Measurements from ENCODE around the gene MAD1L1.
"Not testable (repeated sequence)": the region's sequence is repeated elsewhere in the genome, so short reads cannot be mapped to it uniquely, and the experiment has no call there.

MAD1L1 gene

DNA sequence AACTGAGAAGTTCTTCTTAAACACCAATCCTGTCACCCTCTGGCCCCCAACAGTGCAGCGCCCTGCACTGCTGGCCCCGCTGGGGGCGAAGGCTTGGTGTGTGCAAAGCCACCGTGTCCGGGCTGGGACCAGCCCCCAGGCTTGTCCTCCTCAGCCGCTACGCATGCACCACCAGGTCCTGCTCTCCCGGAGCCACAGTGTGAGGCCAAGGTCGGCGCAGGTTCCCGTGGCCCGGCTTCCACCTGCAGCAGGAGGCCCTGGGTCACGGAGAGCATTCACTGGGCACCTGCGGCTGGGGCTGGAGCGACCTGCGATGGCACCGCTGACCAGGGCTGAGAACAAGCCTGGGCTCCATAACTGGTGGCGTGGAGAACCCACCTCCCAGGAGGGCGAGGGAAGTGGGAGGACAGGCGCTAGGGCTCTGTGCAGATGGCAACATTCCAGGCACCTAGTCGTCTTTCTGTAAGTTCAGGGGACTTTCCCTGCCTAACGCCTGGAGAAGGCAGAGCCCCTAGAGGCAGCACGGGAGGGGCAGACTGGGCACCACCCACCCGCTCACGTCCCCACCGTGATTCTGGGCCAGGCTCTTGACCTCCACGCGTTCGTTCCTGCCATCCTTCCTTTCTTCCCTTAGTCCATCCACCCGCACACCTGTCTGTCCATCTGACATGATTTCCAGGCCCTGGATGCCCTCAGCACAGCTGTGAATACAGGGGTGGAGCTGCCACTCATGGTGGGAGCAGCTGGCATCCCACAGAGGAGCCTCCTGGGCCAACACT is 291.1 kb downstream of the MAD1L1 start:
- no peak for DNase-seq (ENCODE audit: low spot score)

DNA sequence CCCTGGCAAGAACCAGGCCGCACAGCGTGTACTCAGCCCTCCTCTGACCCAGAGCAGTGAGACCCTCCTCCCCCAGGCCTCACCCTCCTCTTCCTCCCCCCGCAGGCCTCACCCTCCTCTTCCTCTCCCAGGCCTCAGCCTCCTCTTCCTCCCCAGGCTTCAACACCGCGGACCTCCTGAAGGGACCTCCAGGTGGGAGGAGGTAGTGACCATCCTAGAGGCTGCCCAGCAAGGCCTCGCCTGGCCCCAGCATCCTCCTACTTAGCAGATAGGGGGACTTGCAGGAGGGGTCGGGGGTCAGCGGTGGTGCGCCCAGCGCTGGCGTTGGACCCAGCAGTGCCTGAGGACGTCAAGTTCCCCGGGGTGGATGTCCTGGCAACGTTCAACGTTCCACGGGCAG is 291.9 kb downstream of the MAD1L1 start:
- no peak for DNase-seq (ENCODE audit: low spot score)

DNA sequence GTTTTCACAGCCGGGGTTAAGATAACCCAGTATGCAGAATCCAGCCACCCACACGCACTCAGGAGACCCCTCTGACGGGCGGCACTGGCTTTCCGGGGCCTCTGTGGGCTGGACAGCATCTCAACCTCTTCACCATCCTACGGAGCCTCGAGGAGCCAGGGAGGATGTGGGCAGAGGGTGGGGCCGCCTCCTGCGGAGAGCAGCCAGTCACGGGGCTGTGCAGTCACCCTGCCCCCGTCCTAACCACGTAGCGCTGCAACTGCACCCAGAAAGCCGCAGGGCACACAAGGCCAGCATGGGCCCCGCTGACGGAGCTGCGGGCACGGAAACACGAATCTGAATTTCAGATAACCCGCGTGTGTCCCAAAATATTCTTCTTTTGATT is 292.4 kb downstream of the MAD1L1 start:
- DNase-seq (ENCODE audit: low spot score): peak; percentile 22

DNA sequence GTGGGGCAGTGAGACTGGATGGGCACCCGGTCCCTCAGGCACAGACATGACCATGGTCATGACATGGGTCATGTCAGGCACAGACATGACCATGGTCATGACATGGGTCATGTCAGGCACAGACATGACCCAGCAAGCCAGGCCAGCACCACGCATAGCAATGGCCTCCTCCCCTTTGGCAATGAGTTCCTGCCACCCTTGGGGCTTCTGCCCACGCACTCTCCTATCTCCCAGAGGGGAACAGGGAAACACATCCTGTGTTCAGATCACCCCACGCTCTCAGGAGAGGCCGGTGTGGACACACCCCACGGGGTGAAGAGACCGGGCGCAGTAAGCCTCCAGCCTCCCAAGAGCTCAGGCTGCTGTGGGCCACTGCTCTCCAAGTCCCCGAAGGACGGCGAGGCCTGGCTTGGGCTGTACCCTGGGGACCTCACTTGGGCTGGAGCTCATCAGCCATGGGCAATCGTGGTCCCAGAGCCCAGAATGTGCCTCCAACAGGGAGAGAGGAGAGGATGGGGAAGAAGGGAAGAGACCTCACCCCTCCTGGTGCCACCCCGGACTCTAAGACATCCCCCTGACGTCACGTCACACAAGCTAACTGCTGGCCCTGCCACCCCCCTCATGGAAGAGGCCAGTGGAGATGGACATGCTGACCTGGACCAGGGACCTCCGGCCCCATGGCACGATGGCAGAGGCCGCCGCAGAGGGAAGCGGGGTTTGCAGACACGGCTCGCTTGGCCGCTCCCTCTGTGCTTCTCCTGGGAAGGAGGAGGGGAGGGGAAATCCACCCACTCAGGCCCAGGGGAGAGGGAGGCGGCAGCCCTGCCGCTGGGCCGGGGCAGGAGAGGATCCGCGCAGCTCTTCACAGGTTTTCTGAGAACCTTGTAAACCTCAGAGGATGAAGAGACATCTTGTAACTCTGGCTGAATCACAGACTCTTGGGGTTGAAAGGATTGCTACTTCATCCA is 293.0 kb downstream of the MAD1L1 start:
- DNase-seq (ENCODE audit: low spot score): no peak

DNA sequence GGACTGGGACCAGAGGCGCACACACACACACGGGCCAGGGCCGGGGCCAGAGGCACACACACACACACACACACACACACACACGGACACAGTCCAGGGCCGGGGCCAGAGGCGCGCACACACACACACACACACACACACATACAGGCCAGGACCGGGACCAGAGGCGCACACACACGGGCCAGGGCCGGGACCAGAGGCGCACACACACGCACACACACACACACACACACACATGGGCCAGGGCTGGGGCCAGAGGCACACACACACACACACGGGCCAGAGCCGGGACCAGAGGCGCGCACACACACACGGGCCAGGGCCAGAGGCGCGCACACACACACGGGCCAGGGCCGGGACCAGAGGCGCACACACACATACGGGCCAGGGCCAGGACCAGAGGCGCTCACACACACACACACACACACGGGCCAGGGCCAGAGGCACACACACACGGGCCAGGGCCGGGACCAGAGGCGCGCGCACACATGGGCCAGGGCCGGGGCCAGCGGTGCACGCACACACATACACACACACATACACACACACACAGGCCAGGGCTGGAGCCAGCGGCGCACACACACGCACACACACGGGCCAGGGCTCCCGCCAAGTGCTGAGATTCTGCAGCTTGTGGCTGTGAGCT is 293.8 kb downstream of the MAD1L1 start:
- DNase-seq (ENCODE audit: low spot score): no peak

DNA sequence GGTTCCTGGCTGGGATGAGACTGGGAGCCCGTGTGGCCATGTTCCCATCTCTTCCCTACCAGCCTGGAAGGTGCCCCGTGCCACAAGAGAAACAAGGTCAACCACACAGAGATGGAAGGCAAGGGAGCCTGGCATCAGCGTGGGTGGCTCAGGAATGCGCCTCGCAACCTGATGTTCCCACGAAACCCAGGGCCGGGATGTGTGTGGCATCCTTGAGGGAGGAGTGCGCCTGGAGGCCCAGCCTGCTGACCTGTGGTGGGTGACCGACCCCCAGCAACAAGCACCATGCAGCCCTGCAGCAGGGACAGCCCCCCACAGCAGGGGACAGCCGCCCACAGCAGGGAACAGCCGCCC is 295.5 kb downstream of the MAD1L1 start:
- DNase-seq (ENCODE audit: low spot score): no peak

DNA sequence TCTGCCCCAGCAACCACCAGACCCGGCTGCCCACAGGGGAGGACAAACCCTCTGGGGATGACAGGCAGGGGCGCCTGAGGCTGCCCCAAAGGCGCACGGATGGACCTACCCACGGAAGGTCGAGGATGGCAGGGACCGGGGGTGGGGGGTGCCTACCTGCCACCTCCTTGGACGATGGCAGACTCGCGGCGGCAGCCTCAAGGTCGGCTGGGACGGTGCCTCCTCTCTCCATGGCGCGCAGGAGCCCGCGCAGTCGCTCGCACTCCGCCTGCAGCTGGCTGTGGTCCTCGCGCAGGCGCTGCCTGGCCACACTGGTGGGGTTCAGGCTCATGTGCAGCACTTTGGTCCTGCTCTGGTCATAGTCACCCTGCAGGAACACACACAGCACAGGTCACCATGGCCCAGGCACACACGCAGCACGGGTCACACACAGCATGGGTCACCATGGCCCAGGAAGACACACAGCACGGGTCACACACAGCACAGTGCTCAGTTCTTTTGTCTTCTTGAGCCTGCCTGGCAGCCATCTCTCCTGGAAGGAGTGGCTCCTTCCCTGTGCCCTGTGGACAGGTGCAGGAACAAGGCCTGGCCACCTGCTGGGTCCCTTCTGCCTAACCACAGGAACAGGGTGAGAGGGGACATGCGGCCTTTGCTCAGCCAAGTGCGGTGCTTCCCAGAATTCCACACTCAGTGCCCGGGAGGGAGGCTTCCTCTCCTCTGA is 296.1 kb downstream of the MAD1L1 start:
- DNase-seq (ENCODE audit: low spot score): no peak

DNA sequence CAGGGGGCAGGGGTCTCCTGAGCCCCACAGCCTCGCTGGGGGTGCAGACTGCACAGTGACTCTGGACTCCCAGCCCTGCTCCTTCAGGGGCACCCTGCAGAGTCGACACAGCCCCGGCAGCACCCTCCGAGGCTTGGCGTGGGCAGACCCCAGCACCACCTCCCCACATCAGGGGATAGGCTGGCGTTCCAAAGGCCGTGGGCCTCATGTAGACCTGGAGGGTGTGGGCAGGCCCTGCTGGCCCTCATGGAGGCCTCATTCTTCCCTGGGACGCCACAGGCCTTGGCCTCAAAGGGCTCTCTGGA is 296.8 kb downstream of the MAD1L1 start:
- no peak for DNase-seq (ENCODE audit: low spot score)

DNA sequence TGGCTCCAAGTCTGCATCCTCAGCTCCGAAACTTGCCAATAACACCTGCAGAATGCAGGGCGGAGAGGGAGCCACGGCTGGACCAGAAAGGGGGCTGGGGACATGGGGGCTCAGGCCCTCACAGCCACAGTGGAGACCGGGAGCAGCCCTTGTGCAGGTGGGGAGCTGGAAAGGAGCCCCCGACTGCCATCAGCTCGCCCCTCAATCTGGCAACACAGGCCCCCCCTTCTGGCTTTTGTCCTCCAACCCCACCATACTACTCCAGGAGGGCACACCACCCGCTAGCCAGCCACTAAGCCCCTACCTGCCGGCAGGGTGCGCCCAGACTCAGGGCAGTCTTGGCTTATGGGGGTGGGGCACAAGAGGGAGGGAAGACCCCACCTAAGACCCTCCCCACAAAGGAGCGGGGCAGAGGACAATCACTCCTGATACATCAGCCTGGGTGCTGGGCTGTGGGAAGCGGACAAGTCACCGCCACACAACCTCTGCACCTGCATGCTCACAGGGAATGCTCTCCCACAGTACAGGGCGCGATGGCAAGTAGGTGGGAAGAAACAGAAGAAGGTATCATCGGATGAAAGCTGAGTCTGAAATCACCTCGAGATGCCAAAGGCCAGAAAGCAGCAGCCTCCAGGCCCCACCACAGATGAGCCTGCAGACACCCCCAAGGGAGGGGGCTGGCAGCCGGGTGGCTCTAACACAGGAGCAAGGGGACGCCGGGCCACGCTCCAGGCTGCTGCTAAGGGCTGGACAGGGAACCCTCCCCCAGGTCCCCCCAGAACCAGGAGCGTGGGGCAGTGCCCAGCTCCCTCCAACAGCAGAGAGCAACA is 297.4 kb downstream of the MAD1L1 start:
- no peak for DNase-seq (ENCODE audit: low spot score)

DNA sequence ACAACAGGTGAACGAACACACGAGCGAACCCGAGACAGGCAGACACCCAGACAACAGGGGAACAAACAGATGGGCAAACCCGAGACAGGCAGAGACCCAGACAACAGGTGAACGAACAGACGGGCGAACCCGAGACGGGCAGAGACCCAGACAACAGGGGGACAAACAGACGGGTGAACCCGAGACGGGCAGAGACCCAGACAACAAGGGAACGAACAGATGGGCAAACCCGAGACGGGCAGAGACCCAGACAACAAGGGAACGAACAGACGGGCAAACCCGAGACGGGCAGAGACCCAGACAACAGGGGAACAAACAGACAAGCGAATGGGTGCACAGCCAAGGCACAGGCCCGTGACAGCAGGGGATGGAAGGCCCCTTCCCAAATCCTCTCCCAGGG is 298.0 kb downstream of the MAD1L1 start:
- DNase-seq (ENCODE audit: low spot score): no peak

DNA sequence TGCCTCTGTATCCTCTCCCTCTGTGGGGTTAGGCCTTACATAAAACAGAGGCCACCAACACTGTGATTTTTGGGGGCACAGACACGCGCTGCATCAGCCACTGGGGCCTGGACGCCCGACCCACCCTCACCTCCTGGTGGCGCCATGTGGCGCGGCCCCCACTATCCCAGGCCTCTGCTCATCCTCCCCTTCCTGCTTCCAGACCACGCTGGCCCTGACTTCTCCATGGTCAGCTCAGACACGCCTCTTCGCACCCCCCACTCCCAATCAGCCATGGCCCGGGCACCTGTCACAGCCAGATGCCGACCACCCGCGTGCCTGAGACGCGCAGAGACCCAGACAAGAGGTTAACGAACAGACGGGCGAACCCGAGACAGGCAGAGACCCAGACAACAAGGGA is 298.7 kb downstream of the MAD1L1 start:
- DNase-seq (ENCODE audit: low spot score): no peak

DNA sequence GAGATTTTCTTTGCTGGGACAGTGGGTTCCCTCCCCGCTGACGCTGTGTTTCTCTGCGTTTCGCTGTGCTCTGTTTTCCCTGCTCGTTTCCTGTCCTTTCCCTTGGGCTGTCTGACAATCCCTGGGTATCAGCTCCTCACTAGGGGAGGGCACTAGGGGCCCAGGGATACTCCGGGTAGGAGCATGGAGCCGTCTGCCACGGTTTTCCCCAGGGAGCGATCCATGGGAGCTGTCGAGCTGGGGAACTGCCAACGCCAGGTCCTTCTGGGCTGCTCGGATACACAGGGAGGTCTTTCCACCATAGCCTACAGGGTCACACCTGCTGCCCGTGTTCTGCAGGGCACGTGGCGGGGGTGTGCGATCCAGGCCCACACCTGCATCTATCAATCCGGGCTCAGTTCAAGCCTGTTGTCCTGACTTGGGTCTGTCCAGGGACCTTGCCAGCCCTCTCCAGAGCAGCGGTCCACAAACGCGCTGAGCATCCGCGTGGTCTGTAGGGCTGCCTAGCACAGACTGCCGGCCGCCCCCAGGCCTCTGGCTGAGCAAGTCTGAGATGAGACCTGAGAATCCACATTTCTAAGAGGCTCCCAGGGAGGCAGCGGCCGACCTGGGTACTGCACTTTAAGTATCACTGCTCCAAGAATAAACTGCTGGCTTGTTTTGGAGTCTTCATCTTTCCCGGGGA is 299.5 kb downstream of the MAD1L1 start:
- no peak for DNase-seq (ENCODE audit: low spot score)

DNA sequence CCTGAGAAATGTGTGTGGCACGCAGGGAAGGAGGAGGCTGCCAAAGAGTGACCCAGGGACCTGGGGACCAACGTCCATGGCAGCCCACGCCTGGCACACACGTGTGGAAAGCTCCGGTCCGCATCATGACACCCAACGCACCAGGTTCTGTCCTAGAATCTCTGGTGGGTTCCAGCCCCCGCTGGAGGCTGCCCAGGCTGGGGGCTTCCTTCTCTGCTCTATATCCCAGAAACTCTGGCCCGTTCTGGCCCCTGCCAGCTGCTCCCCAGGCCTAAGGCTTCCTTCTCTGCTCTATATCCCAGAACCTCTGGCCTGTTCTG is 300.8 kb downstream of the MAD1L1 start:
- no peak for DNase-seq (ENCODE audit: low spot score)

DNA sequence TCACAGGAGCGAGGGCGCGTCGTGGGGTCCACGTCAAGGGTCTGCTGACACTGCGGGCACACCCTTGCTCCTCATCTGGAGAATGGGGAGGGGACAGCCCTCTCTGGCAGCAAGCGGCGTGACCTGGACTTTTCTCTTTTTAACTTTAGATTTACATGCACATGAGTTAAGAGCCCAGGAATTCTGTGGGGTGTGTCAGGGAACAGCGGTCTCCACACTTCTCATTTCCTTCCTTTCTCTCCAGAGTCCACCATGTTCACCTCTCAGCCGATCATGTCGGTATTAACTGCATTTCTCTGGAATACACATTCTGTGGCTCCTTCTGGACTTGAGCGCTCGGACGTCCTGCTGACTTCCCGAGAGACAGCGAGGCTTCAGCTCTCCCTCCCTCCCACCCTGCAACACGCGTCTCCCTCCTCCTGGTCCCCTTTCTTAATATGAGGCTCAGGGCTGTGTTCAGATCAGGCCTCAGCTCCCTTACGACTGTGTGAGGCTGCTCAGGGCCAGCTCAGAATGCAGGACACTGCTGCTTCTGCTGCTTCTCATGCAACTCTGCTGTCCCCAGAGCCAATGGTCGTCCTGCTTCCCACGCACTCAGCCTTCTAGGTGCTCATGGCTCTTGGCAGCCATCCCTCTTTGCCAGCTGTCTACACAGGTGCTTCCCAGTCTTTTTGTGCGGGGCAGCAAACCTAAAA is 301.3 kb downstream of the MAD1L1 start:
- no peak for DNase-seq (ENCODE audit: low spot score)

DNA sequence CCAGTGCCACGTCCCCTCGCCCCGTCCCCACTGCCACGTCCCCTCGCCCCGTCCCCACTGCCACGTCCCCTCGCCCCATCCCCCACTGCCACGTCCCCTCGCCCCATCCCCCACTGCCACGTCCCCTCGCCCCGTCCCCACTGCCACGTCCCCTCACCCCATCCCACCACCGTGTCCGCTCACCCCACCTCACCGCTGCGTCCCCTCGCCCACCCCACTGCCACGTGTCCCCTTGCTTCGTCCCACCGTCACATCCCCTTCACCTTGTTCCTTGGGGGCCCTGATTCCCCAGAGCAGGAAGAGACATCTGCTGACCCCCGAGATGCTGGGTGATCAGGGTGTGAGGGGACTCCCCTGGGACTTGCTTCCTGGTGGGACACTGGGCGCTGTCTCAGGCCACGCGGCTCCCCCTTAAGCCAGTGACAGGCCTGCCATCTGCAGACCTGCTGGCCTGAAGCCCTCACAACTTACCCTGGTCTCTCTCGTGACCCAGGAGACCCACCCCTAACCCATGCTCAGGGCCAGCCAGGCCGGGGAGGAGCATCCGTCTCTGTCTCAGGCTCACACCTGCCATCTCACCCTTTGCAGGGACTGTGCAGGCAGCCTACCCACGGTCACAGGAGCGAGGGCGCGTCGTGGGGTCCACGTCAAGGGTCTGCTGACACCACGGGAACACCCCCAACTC is 302.2 kb downstream of the MAD1L1 start:
- DNase-seq (ENCODE audit: low spot score): no peak

DNA sequence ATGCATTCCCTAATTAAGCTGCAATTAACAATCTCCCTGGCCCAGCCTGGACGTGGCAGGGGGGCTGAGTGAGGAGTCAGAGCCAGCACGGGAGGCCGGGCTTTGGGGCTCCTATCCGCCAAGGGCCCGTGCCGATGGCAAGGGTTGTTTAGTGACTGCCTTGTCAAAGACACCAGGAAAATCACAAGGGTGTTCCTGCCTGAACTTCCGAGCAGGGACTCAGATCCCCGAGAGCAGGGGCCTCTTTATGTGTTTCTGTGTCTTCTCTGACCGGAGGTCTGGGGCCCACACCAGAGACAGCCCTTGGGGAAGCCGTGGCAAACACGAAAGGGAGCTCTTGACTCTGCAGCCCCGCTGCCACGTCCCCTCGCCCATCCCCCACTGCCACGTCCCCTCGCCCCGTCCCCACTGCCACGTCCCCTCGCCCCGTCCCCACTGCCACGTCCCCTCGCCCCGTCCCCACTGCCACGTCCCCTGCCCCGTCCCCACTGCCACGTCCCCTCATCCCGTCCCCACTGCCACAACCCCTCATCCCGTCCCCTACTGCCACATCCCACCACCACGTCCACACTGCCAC is 303.3 kb downstream of the MAD1L1 start:
- DNase-seq (ENCODE audit: low spot score): not testable (repeated sequence)

DNA sequence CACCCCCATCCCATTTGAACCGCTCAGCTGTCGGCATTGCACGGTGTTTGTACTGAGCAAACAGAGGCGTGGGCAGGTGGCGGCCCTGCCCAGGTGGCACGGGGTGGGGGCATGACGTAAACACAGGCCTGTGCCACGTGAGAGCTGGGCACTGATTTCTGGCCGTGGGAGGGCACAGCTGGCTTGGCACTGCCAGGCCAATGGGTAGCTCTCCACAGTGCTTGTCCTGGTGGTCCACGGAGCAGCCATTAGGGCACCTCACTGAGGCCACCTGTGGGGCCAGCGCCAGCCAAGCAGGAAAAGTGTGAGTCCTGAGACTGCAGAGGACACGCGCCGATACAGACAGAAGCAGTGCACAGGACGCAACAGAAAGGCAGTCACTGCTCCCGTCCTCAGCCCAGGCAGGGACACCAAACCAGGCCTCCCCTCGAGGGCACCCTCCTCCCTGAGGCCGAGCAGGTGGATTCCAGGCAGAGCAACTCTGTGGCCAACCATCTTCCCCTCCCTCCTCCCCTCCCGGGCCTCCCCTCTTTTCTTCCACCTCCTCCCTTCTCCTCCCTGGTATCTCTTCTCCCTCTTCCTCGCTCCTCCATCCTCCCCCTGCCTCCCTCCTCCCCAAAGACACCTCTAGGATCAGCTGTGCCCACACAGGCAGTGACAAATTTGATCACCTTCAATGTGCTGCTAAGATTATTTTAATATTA is 303.9 kb downstream of the MAD1L1 start:
- no peak for DNase-seq (ENCODE audit: low spot score)

DNA sequence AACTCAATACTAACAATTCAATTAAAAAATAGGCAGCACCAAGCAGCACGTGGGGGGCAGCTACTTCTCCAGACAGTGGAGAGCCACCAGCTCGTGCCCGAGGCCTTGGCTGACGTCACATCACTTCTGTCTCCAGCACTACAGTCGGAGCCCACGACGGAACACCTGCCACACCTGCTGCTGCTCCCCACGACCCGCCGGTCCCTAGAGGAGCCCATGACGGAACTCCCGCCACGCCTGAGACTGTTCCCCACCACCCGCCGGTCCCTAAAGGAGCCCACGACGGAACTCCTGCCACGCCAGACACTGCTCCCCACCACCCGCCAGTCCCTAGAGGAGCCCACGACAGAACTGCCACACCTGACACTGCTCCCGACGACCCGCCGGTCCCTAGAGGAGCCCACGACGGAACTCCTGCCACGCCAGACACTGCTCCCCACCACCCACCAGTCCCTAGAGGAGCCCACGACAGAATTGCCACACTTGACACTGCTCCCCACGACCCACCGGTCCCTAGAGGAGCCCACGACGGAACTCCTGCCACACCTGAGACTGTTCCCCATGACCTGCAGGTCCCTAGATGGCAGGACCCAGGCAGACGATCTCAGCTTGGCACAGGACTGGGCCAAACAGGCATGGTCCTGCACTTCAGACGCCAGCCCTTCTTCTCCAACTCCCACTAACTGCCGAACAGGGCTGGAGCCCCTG is 304.7 kb downstream of the MAD1L1 start:
- DNase-seq (ENCODE audit: low spot score): no peak
